Activated CD8-positive, alpha-beta memory T cell treated with anti-CD3 and anti-CD28 coated beads, Interleukin-2, amount 50 U/mL, for 4 hours (primary cell): ENCODE data around the gene SRP9.

Experiments
- DNase-seq: peaks from one replicate; pipeline ENCODE4 v3.0.0-alpha.2; 2020

Gene SRP9, protein sequence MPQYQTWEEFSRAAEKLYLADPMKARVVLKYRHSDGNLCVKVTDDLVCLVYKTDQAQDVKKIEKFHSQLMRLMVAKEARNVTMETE

DNA sequence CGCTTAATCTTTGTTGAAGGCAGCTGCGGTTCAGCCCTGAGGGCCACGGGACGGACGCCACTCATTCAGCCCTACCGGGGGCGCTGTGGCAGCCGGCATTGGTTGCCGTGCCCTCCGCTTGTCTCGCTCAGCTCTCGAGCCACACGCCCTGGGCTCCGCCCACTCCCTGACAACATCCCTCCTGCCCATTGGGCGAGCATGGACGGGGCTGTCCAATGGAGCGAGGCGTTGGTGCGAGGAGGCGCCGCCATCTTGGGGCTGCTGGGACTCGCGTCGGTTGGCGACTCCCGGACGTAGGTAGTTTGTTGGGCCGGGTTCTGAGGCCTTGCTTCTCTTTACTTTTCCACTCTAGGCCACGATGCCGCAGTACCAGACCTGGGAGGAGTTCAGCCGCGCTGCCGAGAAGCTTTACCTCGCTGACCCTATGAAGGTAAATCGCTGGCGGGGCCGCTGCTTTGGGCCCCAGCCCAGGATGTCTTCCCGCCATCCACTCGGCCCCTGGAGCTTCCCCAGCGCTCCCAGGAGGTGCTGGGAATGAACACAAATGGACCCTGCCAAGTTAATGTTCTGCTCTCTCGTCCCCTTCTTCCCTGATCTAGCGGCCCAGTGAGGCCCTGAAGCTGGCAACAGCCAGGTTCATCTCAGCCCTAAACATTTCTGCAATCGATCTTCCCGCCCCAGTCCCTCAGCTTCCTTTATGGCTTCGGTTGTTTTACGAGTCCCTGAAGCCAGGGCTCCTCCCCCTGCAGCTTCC lies at the start of gene SRP9:
TSS of gene SRP9 (plus strand) at position 244 of the 754 bp plus-strand sequence. CDS start at position 359, 115 bp downstream.
- DNase-seq: peak; percentile 99

DNA sequence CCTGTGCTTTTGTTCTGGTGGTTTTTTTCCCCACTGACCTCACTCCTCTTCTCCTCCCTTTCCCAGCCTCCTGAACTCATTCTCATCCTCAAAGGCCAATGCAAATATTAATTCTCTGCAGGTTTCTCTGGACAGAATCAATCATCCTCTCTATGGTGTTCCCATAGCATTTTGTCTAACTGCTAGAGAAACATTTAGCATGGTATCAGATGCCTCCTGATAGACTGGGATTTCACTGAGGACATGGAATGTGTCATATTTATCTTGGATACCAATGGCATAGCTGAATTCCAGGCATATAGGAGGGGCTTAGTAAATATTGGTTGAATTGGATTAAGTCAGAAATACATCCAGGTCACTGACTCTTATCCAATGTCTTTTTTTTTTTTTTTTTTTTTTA lies 46.1 kb upstream of the SRP9 start:
- no peak for DNase-seq

GRCh38 chr1:225733254-225733653 lies 44.4 kb upstream of the SRP9 start:
- no peak for DNase-seq

DNA sequence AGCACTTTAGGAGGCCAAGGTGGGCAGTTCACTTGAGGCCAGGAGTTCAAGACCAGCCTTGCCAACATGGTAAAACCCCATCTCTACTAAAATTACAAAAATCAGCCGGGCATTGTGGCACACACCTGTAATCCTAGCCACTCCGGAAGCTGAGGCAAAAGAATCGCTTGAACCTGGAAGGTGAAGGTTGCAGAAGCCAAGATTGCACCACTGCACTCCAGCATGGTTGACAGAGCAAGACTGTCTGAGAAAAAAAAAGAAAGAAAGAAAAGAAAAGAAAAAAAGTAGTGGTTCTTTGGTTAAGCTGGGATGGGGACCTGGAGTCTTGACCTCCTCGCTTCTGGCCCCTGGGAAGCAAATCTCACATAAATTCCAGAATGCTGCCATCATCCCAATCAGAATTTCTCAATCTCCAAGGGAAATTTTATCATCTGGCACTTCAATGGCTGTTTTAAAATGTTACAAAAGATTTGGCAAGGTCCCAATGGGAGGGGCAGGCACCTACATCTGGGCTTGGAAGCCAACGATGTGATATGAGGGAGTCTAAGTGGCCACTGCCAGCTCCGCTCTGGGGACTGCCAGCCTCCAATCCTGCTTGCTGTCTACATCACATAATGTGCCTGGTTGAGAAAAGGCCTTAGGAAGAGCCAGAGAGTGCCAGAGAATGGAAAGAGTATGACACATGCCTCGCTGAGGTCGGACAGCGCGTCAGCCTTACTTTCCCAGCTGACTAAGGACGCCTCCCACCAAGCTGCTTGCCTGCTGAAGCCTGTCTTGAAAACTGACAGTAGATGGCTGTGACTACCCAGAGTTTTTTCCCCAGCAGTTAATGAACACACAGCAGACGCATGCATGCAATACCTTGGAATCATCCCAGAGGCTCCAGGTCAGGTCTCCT lies 42.1 kb upstream of the SRP9 start:
- no peak for DNase-seq

DNA sequence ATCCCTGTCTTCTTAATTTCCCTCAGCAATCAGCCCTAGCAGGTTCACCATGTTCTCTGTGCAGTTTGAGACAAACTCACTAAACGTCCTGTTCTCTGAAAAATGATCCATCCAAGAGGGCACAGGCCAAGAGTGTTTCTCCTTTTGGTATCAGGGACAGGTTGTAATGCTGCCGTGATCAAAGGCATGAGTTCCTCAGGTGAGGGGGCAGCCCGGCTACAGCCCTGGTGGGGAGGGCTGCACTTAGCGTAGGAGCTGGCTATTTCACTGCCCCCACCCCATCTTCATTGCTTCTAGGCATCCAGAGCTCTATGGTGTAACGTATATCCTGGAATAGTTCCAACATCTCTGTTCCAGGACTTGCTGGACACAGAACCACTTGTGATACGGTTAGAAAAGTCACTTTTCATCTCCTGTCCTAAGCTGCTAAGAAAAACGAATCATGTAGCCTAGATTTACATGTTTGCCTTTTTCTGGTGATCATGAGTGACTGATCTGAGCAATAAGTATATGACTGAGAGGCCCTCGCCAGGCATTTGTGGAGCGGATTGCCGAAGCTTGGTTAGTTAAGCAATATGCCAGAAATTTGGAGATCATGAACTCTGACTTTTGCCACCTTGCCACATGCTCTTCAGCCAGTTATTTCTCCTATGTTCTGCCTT lies 41.1 kb upstream of the SRP9 start:
- no peak for DNase-seq

DNA sequence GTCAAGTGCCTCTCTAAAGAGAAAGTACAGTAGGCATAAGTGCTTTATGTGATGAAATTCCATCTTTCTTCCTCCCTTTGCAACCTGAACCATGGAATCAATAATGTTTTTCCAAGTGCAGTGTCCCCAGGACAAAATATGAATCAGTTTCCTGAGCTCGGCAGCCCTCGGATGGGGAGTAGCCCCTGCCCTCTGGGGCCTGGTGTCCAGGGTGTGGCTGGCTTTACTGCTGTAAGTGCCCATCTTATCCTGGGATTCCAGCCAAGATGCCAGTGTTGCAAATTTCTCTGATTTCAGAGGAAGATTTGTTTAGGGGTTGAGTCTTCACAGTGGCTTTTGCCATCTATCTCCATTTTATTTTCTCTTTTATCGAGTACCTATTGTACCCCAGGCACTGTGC lies 40.5 kb upstream of the SRP9 start:
- no peak for DNase-seq

- DNase-seq: no peak
These were observed 39.8 kb upstream of the SRP9 start for GRCh38 chr1:225737866-225738265.

- no peak for DNase-seq
These were observed 38.9 kb upstream of the SRP9 start for GRCh38 chr1:225738763-225739162.

- no peak for DNase-seq
These were observed 38.0 kb upstream of the SRP9 start for GRCh38 chr1:225739542-225740107.

DNA sequence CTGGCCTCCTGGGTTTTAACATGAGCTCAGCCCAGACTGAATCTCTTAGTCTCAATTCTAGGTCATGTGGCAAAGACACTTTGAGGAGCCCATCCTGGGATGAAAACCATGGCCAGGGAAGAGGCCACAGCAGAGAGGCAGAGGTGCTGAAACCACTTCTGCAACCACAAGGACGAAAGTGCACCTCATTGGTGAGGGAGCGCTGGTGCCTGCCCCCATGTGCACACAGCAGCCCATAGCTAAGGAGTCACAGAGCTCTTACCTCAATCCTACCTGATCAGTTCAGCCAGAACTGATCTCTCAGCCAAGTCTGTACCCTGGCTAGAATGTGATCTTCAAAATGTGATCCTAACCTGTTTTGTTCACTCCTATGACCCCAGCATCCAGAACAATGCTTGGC lies 32.9 kb upstream of the SRP9 start:
- DNase-seq: no peak

- no peak for DNase-seq
These were observed 32.4 kb upstream of the SRP9 start for GRCh38 chr1:225745273-225745672.

GRCh38 chr1:225746361-225747179 lies 31.1 kb upstream of the SRP9 start:
- DNase-seq: no peak

DNA sequence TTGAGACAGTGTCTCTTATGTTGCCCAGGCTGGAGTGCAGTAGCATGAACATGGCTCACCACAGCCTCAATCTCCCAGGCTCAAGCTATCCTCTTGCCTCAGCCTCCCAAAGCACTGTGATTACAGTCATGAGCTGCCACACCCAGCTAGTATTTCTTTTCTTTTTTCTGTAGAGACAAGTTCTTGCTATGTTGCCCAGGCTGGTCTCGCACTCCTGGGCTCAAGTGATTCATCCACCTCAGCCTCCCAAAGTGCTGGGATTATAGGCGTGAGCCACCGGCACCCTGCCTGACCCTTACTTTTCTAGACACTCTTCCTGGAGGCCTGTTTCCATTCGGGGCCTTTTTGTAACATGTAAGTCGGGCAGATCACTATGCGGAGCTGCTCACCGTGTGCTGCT lies 30.1 kb upstream of the SRP9 start:
- DNase-seq: no peak

- DNase-seq: no peak
These were observed 29.1 kb upstream of the SRP9 start for GRCh38 chr1:225748529-225748928.

DNA sequence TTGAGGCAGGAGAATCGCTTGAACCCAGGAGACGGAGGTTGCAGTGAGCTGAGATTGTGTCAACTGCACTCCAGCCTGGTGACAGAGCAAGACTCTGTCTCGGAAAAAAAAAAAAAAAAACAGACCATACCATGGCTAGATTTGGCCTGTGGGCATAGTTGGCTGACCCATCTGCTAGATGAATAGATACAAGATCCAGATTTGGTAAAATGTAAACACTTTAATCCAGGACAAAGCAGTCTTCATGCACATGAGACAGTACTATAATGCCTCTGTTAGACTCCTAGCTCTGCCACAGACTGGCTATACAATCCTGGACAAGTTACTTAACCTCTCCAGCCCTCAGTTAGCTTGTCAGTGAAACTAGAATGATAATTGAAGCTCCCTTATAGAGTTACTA lies 27.9 kb upstream of the SRP9 start:
- no peak for DNase-seq

- DNase-seq: no peak
These were observed 27.2 kb upstream of the SRP9 start for GRCh38 chr1:225750420-225750819.

DNA sequence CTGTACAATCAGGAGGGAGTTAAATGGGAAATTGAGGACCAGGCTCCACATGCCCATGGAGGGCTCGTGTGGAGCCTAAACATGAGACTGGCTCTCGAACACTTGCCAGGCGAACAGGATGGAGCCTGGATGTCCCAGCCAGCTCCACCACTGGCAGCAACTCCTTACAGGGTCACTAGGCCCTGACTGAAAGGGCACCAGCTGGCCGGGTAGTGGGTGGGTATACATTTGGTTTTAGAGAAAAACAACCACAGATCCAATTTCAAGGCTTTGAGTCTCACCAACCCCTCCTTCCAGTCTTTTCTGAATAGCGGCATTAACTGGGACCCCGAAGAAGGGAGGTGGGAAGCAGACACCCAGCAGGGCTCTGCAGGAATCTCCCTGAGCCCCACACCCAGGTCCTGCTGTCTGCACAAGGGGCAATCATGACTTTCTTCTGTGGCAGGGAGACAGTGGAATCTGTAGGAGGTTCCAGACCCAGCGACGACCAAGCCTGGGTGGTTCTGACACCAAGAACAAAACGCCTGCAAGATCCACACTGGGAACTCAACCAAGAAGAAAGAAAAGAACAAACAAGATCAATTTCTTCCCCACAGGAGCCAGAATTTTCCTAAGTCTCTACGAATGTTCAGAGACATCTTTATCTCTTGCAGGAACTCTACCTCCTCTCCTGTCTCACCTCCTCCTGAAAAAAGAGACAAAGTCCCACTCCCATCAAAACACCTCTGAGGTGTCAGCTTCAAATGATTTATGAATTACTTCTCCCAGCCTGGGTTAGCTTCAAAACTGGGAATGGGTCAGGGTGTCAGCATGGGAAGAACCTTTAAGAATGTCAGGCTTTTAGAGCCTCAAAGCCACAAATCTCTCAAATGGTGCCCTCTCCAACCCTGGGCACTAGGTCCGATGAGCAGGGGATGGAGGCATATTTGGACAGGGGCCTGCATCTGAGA lies 26.5 kb upstream of the SRP9 start:
- DNase-seq: no peak

- no peak for DNase-seq
These were observed 25.4 kb upstream of the SRP9 start for GRCh38 chr1:225752245-225752644.

GRCh38 chr1:225754940-225755641 lies 22.5 kb upstream of the SRP9 start:
- no peak for DNase-seq

DNA sequence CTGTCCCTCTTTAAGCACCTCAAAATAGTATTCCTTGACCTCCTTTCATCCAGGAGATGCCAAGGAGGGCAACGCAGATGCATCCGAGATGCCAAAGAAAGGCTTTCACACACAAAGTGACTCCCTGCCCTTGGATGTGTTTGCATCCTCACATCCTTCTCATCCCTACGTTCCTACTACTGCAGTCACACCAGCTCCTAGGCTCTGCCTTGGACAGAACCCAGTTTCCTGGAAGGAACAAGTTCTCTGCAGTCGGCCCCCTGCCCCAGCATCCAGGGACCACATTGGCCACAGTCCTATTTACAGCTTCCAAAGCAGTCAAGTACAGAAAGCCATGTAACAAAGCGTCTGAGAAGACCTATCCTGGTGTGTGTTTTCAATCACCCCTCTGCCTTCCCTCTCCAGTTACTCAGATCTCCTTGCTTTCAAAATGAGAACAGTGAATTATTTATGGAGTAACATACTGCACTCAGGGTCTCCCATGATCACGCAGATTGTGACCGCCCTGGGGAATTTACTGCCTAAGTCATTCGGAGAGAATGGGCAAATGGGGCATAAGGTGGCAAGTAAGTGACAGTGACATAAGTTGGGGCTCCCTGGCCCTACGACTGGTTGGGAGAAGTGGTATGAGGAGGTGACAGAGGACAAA lies 21.8 kb upstream of the SRP9 start:
- DNase-seq: no peak
